Prostate gland (tissue), 2 donors: ENCODE measurements around the gene PTPRM. TPM values are rescaled to one million over a fixed set of nuclear protein-coding genes. Genes with fewer than 3 reads are reported as not detected.

ENCODE experiments used
- DNase-seq: peaks from one replicate; pipeline ENCODE4 v3.0.0-alpha.2; 2019; ENCODE audit warnings: low spot score
- H3K27ac ChIP-seq, 2 donors: fragments of 200-600 bp; sonication (generic); 2 replicates each; pipeline ENCODE4 v1.5.1; 2017 to 2019
- H3K27me3 ChIP-seq: fragments of 200-600 bp; sonication (generic); replicated peaks from 2 replicates; pipeline ENCODE4 v1.5.1; 2019; ENCODE audit not compliant: insufficient read depth
- H3K36me3 ChIP-seq, 2 donors: fragments of 200-600 bp; sonication (generic); 1 replicate in 1 of 2; 2 replicates in 1 of 2; pipeline versions ENCODE4 v1.5.1 to v1.8.1; 2017 to 2019
- H3K4me1 ChIP-seq: fragments of 200-600 bp; sonication (generic); replicated peaks from 2 replicates; pipeline ENCODE4 v1.5.1; 2019
- H3K4me3 ChIP-seq, 2 donors: fragments of 200-600 bp; sonication (generic); 2 replicates each; pipeline ENCODE4 v1.5.1; 2017 to 2019
- H3K9me3 ChIP-seq: fragments of 200-600 bp; sonication (generic); 2 replicates; pipeline ENCODE4 v1.5.1; 2017
- CTCF ChIP-seq, 4 experiments: fragments of 200-600 bp in 2 of 4; fragments of 450-650 bp in 2 of 4; sonication (generic) in 2 of 4; IDR thresholded peaks; 1 replicate in 3 of 4; 2 replicates in 1 of 4; pipeline ENCODE4 v1.5.1; 2016 to 2019; ENCODE audit warnings: antibody characterized with exemption in 4 of 4, mild to moderate bottlenecking in 2 of 4, moderate library complexity in 2 of 4
- POLR2A ChIP-seq: fragments of 450-650 bp; IDR thresholded peaks from one replicate; pipeline ENCODE4 v1.6.1; 2016; ENCODE audit warnings: antibody characterized with exemption, mild to moderate bottlenecking
- POLR2AphosphoS5 ChIP-seq: sonication (generic); formaldehyde crosslinking; IDR thresholded peaks from one replicate; pipeline ENCODE4 v1.6.1; 2017; ENCODE audit warnings: antibody characterized with exemption
- WGBS: methylation state at CpG from one replicate; pipeline ENCODE4 v1.1.5; 2018; 5-methylcytosine and 5-hydroxymethylcytosine counted together
- intact Hi-C: fragments of 100-400 bp; cut with DNase I; formaldehyde crosslinking; loops from one replicate; pipeline ENCODE4 v1.14.2; 2022
- total RNA-seq, 2 donors: library from RNA; depleted of rRNA; stranded (reverse); fragments of >200 nt; gene quantifications; one replicate each; pipeline ENCODE4 v1.1.0, GENCODE V29; 2016

The PTPRM gene
- total RNA-seq, 2 donors from 2014 or later: 32.9 to 92.6 TPM

GRCh38 chr18:8034674-8035073 is 467.6 kb downstream of the PTPRM start:
- intact Hi-C loops: no loop called here
- DNase-seq: no peak
- no peaks in the 10 kb centered on the region for H3K27me3 ChIP-seq
- no peaks in the 10 kb centered on the region for H3K4me1 ChIP-seq
- no peak for TF ChIP-seq POLR2AphosphoS5
- no peak for TF ChIP-seq POLR2A
- no peak for TF ChIP-seq CTCF (IDR thresholded peaks at IDR 0.05)
- H3K4me3 ChIP-seq: no peak overlapping the region
- H3K36me3 ChIP-seq: no peaks in the 10 kb centered on the region
- H3K27ac ChIP-seq: no peak overlapping the region
- H3K9me3 ChIP-seq: no peaks in the 10 kb centered on the region
- 92% methylated on average over 1 of the region's 1 CpG for WGBS

- 77% methylated on average over 3 of the region's 3 CpGs for WGBS
- no peak for DNase-seq
- Histone ChIP-seq H3K9me3 (no peaks in the 10 kb centered on the region), H3K27me3 (no peaks in the 10 kb centered on the region), H3K4me3 (no peak overlapping the region), H3K4me1 (no peaks in the 10 kb centered on the region), H3K36me3 (no peaks in the 10 kb centered on the region), H3K27ac (no peak overlapping the region)
- intact Hi-C loops: no loop called here
- TF ChIP-seq CTCF (IDR thresholded peaks at IDR 0.05) (no peak), POLR2AphosphoS5 (no peak), POLR2A (no peak)
Measured at GRCh38 chr18:8036551-8036950, 469.4 kb downstream of the PTPRM start.

GRCh38 chr18:8037296-8037695 is 470.2 kb downstream of the PTPRM start:
- no peaks in the 10 kb centered on the region for H3K36me3 ChIP-seq
- H3K4me3 ChIP-seq: no peak overlapping the region
- intact Hi-C loops: no loop called here
- no peak for DNase-seq
- no peak overlapping the region for H3K27ac ChIP-seq
- no peaks in the 10 kb centered on the region for H3K27me3 ChIP-seq
- no peaks in the 10 kb centered on the region for H3K9me3 ChIP-seq
- 50% methylated on average over 1 of the region's 1 CpG for WGBS
- TF ChIP-seq CTCF (IDR thresholded peaks at IDR 0.05) (no peak), POLR2AphosphoS5 (no peak), POLR2A (no peak)
- no peaks in the 10 kb centered on the region for H3K4me1 ChIP-seq

GRCh38 chr18:8040021-8040420 is 472.9 kb downstream of the PTPRM start:
- Histone ChIP-seq H3K27me3 (no peaks in the 10 kb centered on the region), H3K9me3 (no peaks in the 10 kb centered on the region), H3K4me3 (no peak overlapping the region), H3K36me3 (no peaks in the 10 kb centered on the region), H3K27ac (no peak overlapping the region), H3K4me1 (no peaks in the 10 kb centered on the region)
- intact Hi-C loops: no loop called here
- no peak for DNase-seq
- TF ChIP-seq CTCF (IDR thresholded peaks at IDR 0.05) (no peak), POLR2A (no peak)

GRCh38 chr18:8041526-8042111 is 474.5 kb downstream of the PTPRM start:
- no peaks in the 10 kb centered on the region for H3K9me3 ChIP-seq
- intact Hi-C loops: no loop called here
- no peak overlapping the region for H3K27ac ChIP-seq
- no peak overlapping the region for H3K4me3 ChIP-seq
- H3K4me1 ChIP-seq: no peaks in the 10 kb centered on the region
- TF ChIP-seq POLR2AphosphoS5 (no peak), POLR2A (no peak), CTCF (IDR thresholded peaks at IDR 0.05) (no peak)
- DNase-seq: no peak
- WGBS: 40% methylated on average over 1 of the region's 1 CpG
- no peaks in the 10 kb centered on the region for H3K27me3 ChIP-seq
- no peaks in the 10 kb centered on the region for H3K36me3 ChIP-seq
